RWPE1 (cell line): ENCODE measurements around the gene NDUFAF3.

Experiments used
- CTCF ChIA-PET: fragments of 350-600 bp; sonication (Branson Sonifier 250); formaldehyde crosslinking; extraction: SDS; loops from one replicate; lab custom pipeline; 2021; lab: Yijun Ruan, JAX
- POLR2A ChIA-PET: fragments of 400-600 bp; formaldehyde crosslinking; extraction: SDS; loops from one replicate; lab custom pipeline; 2020; ENCODE audit warnings: antibody characterized with exemption; ENCODE audit not compliant: low non-redundant PET; lab: Yijun Ruan, JAX
- DNase-seq: peaks from one replicate; pipeline ENCODE4 v3.0.0; 2012; ENCODE audit warnings: low spot score
- H3K27ac ChIP-seq: fragments of 450-650 bp; 2 replicates; pipeline ENCODE4 v1.5.1; 2017
- TF ChIP-seq, protein P1 (sequence below): fragments of 450-650 bp; conservative IDR thresholded peaks from 2 replicates; pipeline ENCODE4 v1.5.1; 2017; ENCODE audit warnings: low read depth, mild to moderate bottlenecking

NDUFAF3 gene

DNA sequence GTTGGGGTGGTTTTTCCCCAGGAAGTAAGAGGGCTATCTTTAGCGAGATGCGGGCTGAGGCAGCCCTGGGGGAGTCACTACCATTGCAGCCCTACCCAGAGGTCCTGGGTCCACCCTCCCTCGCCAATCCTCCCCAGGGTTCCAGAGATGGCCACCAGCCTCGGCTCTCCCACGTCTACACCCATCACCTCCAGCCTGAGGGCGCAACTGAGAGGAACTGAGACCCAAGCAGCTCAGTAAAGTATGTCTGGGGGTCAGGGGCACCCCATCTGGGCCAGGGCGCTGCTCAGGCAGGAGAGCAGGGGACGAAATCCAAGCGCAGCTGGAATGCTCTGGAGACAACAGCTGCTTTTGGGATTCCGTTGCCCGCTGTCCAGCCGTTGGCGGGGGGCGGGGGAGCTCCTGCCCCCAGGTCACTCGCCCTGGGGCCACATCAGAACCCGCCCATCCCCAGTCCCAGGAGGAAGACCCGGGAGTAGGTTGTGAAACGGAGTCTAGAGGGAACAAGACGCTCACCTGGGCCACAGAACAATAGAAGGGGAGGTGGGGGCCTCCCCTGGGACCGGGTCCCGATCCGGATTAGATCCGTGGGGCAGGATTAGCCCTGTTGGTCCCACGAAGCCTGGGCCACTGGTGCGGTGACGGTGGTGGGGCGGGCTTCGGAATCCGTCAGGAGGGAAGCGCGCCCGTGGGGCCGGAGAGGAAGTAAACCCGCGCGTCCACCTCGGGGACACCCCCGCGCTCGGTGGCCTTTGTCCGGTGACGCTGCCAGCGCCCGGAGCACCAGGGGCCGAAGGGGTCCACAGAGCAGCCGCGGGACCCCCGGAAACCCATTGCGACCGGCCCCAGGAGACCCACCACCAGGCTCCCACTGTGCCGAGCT is 1.4 kb upstream of the NDUFAF3 start:
- no peak for DNase-seq
- TF ChIP-seq, protein P1, sequence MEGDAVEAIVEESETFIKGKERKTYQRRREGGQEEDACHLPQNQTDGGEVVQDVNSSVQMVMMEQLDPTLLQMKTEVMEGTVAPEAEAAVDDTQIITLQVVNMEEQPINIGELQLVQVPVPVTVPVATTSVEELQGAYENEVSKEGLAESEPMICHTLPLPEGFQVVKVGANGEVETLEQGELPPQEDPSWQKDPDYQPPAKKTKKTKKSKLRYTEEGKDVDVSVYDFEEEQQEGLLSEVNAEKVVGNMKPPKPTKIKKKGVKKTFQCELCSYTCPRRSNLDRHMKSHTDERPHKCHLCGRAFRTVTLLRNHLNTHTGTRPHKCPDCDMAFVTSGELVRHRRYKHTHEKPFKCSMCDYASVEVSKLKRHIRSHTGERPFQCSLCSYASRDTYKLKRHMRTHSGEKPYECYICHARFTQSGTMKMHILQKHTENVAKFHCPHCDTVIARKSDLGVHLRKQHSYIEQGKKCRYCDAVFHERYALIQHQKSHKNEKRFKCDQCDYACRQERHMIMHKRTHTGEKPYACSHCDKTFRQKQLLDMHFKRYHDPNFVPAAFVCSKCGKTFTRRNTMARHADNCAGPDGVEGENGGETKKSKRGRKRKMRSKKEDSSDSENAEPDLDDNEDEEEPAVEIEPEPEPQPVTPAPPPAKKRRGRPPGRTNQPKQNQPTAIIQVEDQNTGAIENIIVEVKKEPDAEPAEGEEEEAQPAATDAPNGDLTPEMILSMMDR: no peak
- ChIA-PET CTCF (interaction anchor here (0.7 kb wide), 1 partner anchor 16 kb away, joined by 3 read pairs; no protein-coding TSS in a partner anchor), POLR2A (interaction anchor here (0.5 to 1.3 kb wide), 3 partner anchors 14 to 68 kb away, joined by 3 to 4 read pairs (median 3); partner anchors contain the start of gene WDR6)
- H3K27ac ChIP-seq: peak overlapping the region; percentile 98

DNA sequence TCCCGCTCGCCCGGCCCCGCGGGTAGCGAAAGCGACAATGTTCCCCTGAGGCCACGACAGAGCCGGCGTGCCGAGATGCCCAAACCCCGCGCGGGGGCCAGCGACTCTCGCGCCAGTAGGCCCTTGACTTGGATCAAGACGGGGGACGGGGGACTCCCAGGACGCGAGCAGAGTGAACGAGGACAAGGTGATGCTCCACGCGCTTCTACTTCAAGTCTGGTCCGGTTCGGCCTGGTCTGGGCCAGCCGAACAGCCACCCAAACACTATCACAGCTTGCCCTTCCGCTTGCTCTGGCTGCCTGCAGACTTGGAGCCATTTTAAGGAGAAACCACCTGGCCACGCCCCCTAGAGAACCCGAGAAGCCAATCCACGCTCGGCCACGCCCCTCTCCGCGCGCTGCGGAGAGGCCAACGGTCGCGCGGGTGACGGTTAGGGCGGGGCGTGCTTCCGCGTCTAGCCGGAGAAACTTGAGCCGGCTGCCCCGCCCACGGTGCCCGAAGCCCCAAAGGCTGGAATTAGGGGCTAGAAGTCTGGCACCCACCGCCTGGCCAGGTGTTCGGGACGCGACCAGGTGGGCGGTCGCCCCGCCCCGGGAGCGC is 608 bp upstream of the NDUFAF3 start:
- TF ChIP-seq, protein P1: no peak
- peak; percentile 80 for DNase-seq
- H3K27ac ChIP-seq: peak overlapping the region; percentile 98
- ChIA-PET POLR2A (interaction anchor here (0.6 to 1.3 kb wide), 3 partner anchors 14 to 73 kb away, joined by 3 to 4 read pairs (median 3); partner anchors contain the start of genes QRICH1 and WDR6), CTCF (interaction anchor here (0.6 to 1.0 kb wide), 2 partner anchors 73 to 362 kb away, joined by 5 read pairs; no protein-coding TSS in a partner anchor)

DNA sequence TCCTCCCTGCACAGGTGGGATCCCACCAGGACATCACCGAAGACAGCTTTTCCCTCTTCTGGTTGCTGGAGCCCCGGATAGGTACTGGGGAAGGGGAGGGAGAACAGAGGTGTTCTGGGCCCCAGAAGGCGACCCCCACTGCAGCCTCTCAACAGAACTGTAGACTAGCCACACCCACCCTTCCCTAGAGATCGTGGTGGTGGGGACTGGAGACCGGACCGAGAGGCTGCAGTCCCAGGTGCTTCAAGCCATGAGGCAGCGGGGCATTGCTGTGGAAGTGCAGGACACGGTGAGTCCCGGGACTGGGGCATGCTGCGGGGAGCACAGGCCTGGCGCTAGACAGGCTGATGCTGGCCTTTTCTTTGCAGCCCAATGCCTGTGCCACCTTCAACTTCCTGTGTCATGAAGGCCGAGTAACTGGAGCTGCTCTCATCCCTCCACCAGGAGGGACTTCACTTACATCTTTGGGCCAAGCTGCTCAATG is 809 bp downstream of the NDUFAF3 start:
- TF ChIP-seq, protein P1: no peak
- CTCF ChIA-PET: no interaction called here
- POLR2A ChIA-PET: interaction anchor here (1.0 kb wide), 1 partner anchor 18 kb away, joined by 5 read pairs; no protein-coding TSS in a partner anchor
- H3K27ac ChIP-seq: peak overlapping the region; percentile 98
- DNase-seq: no peak

DNA sequence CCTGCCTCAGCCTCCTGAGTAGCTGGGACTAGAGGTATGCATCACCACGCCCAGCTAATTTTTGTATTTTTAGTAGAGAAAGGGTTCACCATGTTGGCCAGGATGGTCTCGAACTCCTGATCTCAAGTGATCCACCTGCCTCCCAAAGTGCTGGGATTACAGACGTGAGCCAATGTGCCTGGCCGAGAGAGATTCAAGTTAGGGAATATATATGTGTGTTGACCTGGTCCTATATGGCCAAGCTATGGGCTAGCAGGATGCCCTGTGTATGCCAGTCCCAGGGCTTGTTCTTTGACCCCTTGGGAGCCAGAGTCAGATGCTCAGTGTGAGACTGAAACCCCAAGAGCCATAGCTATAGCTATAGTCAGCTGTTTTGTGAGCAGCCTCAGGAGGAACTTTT is 1.9 kb downstream of the NDUFAF3 start:
- ChIA-PET POLR2A (no interaction called here), CTCF (interaction anchor here (0.7 kb wide), 1 partner anchor 144 kb away, joined by 3 read pairs; no protein-coding TSS in a partner anchor)
- H3K27ac ChIP-seq: peak overlapping the region; percentile 98
- TF ChIP-seq, protein P1: no peak
- no peak for DNase-seq

DNA sequence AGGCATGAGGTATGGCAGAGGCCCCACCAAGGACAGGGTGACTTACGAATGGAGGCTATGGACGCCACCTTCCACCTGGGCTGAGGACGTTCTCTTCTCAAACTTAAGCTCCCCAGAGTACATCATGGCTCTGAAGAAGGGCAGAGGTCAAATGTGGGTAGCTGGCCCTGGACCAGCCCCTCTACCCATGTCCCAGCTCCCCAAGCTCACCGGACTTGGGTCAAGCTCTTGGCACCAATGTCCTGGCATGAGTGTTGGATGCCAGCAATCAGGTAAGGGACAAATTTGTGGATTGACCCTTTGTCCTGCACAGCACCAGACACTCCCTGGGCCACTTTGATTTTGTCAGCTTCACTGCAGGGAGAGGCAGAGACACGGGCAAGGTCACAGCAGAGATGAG is 2.5 kb downstream of the NDUFAF3 start:
- ChIA-PET POLR2A (no interaction called here), CTCF (interaction anchor here (0.7 kb wide), 1 partner anchor 144 kb away, joined by 3 read pairs; no protein-coding TSS in a partner anchor)
- TF ChIP-seq, protein P1: no peak
- no peak for DNase-seq
- H3K27ac ChIP-seq: peak overlapping the region; percentile 98
